Adrenal gland (tissue), 12 donors: Measurements from ENCODE around the gene AHDC1. TPM values are rescaled to one million over a fixed set of nuclear protein-coding genes. Genes with fewer than 3 reads are reported as not detected.

ENCODE experiments used
- DNase-seq, 7 donors: peaks; one replicate each; pipeline ENCODE4 v3.0.0-alpha.2; 2019 to 2020
- H3K27ac ChIP-seq, 5 donors: fragments of 200-600 bp; sonication (generic) in 4 of 5; 1 replicate in 3 of 5; 2 replicates in 2 of 5; pipeline versions ENCODE4 v1.5.1 to v1.8.0; 2016 to 2020; ENCODE audit warnings: mild to moderate bottlenecking in 1 of 5
- H3K27me3 ChIP-seq: fragments of 200-600 bp; 2 replicates; pipeline ENCODE4 v1.8.0; 2021
- H3K36me3 ChIP-seq, 2 donors: fragments of 200-600 bp; replicated peaks in 1 of 2; 1 replicate in 1 of 2; 2 replicates in 1 of 2; pipeline versions ENCODE4 v1.5.1 to v1.8.0; 2018 to 2022
- H3K4me1 ChIP-seq, 2 donors: fragments of 200-600 bp; replicated peaks in 1 of 2; 1 replicate in 1 of 2; 2 replicates in 1 of 2; pipeline versions ENCODE4 v1.5.1 to v1.8.0; 2018 to 2021
- H3K4me3 ChIP-seq, 4 donors: fragments of 200-600 bp; sonication (generic) in 3 of 4; one replicate each; pipeline ENCODE4 v1.5.1; 2016 to 2018
- H3K9me3 ChIP-seq, 3 donors: fragments of 200-600 bp; sonication (generic) in 1 of 3; replicated peaks in 1 of 3; 1 replicate in 2 of 3; 2 replicates in 1 of 3; pipeline versions ENCODE4 v1.5.1 to v1.8.0; 2016 to 2021
- POLR2A ChIP-seq, 2 donors: fragments of 450-650 bp; IDR thresholded peaks; one replicate each; pipeline ENCODE4 v1.6.1; 2017; ENCODE audit warnings: antibody characterized with exemption in 2 of 2, mild to moderate bottlenecking in 2 of 2, moderate library complexity in 1 of 2
- WGBS, 4 donors: extraction: QIAGEN DNeasy Blood & Tissue Kit in 2 of 4; methylation state at CpG; one replicate each; pipeline versions ENCODE4 v1.1.5 to v1.1.7; 2013 to 2017; 5-methylcytosine and 5-hydroxymethylcytosine counted together
- intact Hi-C, 2 donors: fragments of 100-400 bp; cut with DNase I; formaldehyde crosslinking; loops; one replicate each; pipeline versions ENCODE4 v1.14.1 to v1.15.0; 2022 to 2023
- polyA plus RNA-seq, 3 donors: library from polyadenylated mRNA; stranded (reverse); fragments of 200-250 nt in 2 of 3; fragments of 350-450 nt in 1 of 3; fragmentation: Illumina TruSeq in 1 of 3; extraction: RNeasy Lipid Tissue Mini Kit (QIAGEN cat#74804) in 1 of 3; gene quantifications; one replicate each; pipeline ENCODE4 v1.2.3, GENCODE V29; 2013 to 2014
- total RNA-seq, 9 donors: library from RNA; depleted of rRNA in 4 of 9; stranded (reverse); fragments of >200 nt in 4 of 9; fragments of 120-200 nt in 1 of 9; fragmentation: NEBNext Ultra II Directional in 1 of 9; extraction: Animal tissue kit (Norgen Biotek cat#: 25700) in 1 of 9; gene quantifications; one replicate each; pipeline versions ENCODE4 v1.1.0 to v1.2.4, GENCODE V29; 2013 to 2023
- TF ChIP-seq, protein P1 (sequence below), 6 experiments: fragments of 450-650 bp in 4 of 6; fragments of 200-600 bp in 2 of 6; sonication (generic) in 1 of 6; IDR thresholded peaks; 1 replicate in 5 of 6; 2 replicates in 1 of 6; pipeline versions ENCODE4 v1.5.1 to v1.8.0; 2016 to 2021; ENCODE audit warnings: antibody characterized with exemption in 6 of 6, mild to moderate bottlenecking in 2 of 6, moderate library complexity in 1 of 6
- donor health status: healthy with polysubstance abuse.
- donor health status: Bipolar disorder and iron deficiency.
- donor health status: DM: yes; HTN: yes; CAD: no.
- donor health status: DM: no; HTN: no; CAD: no.
- donor health status: DM: no; HTN: no; CAD: no.
- donor health status: DM: yes; HTN: yes; CAD: no.

The AHDC1 gene
- total and polyA plus RNA-seq, 12 donors: 10.4 to 111 (median 61.3) TPM

- Histone ChIP-seq H3K36me3 (no peaks in the 10 kb centered on the region), H3K4me3 (no peak overlapping the region), H3K27me3 (no peaks in the 10 kb centered on the region), H3K27ac (no peak overlapping the region), H3K9me3 (no peaks in the 10 kb centered on the region), H3K4me1 (no peaks in the 10 kb centered on the region)
- DNase-seq: peak in 5 of 7 donors; percentile 51 to 74 (median 69)
- WGBS, 4 donors: 41 to 47% (median 43%) methylated on average over 7 to 16 of the region's 16 CpGs
- TF ChIP-seq, protein P1, sequence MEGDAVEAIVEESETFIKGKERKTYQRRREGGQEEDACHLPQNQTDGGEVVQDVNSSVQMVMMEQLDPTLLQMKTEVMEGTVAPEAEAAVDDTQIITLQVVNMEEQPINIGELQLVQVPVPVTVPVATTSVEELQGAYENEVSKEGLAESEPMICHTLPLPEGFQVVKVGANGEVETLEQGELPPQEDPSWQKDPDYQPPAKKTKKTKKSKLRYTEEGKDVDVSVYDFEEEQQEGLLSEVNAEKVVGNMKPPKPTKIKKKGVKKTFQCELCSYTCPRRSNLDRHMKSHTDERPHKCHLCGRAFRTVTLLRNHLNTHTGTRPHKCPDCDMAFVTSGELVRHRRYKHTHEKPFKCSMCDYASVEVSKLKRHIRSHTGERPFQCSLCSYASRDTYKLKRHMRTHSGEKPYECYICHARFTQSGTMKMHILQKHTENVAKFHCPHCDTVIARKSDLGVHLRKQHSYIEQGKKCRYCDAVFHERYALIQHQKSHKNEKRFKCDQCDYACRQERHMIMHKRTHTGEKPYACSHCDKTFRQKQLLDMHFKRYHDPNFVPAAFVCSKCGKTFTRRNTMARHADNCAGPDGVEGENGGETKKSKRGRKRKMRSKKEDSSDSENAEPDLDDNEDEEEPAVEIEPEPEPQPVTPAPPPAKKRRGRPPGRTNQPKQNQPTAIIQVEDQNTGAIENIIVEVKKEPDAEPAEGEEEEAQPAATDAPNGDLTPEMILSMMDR (IDR thresholded peaks at IDR 0.05): no peak
- no peak for TF ChIP-seq POLR2A (IDR thresholded peaks at IDR 0.05)
- intact Hi-C loops: loop anchor here (10.0 kb wide), 1 partner anchor 309 kb away; no protein-coding TSS in a partner anchor
Observed at GRCh38 chr1:27614043-27614624, 10.2 kb upstream of the AHDC1 start.

GRCh38 chr1:27612718-27613117 is 8.8 kb upstream of the AHDC1 start:
- no peaks in the 10 kb centered on the region for H3K36me3 ChIP-seq
- no peak overlapping the region for H3K27ac ChIP-seq
- H3K4me3 ChIP-seq: no peak overlapping the region
- no peaks in the 10 kb centered on the region for H3K4me1 ChIP-seq
- TF ChIP-seq POLR2A (IDR thresholded peaks at IDR 0.05): no peak
- TF ChIP-seq, protein P1 (IDR thresholded peaks at IDR 0.05): no peak
- no peaks in the 10 kb centered on the region for H3K27me3 ChIP-seq
- intact Hi-C loops: loop anchor here (10.0 kb wide), 1 partner anchor 308 kb away; no protein-coding TSS in a partner anchor
- DNase-seq: no peak
- 85 to 97% (median 94%) methylated on average over 5 to 12 of the region's 12 CpGs for WGBS, 4 donors
- no peaks in the 10 kb centered on the region for H3K9me3 ChIP-seq

DNA sequence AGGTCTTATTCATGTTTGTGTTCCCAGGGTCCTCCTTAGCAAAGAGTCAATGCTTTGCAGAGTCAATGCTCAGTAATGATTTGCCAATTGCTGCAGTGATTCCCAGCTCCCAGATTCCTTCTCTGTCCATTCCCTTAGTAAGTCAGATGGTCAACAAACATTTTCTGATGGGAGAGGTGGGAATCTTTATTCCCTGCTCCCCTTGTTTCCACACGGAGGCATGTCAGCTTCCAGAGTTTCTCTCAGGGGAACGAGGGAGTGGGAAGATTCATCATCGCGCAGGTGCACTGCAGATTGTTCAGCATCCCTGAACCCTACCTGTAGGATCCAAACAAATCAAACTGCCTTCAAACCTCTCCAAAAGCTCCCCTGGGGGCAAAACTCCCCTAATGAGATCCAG is 7.5 kb upstream of the AHDC1 start:
- H3K4me1 ChIP-seq: no peaks in the 10 kb centered on the region
- DNase-seq: no peak
- no peak overlapping the region for H3K4me3 ChIP-seq
- 79 to 88% (median 80%) methylated on average over 4 of the region's 4 CpGs for WGBS, 4 donors
- intact Hi-C loops: loop anchor here (10.0 kb wide), 1 partner anchor 307 kb away; no protein-coding TSS in a partner anchor
- no peaks in the 10 kb centered on the region for H3K27me3 ChIP-seq
- H3K36me3 ChIP-seq: no peaks in the 10 kb centered on the region
- H3K9me3 ChIP-seq: no peaks in the 10 kb centered on the region
- TF ChIP-seq POLR2A (IDR thresholded peaks at IDR 0.05): no peak
- TF ChIP-seq, protein P1 (IDR thresholded peaks at IDR 0.05): no peak
- no peak overlapping the region for H3K27ac ChIP-seq

- H3K9me3 ChIP-seq: no peaks in the 10 kb centered on the region
- no peak overlapping the region for H3K4me3 ChIP-seq
- WGBS, 4 donors: 74 to 80% (median 76%) methylated on average over 12 of the region's 12 CpGs
- no peak overlapping the region for H3K27ac ChIP-seq
- no peaks in the 10 kb centered on the region for H3K27me3 ChIP-seq
- H3K4me1 ChIP-seq: peaks cover 0 to 1% of the 10 kb centered on the region in 2 donors
- no peak for DNase-seq
- intact Hi-C loops: loop anchor here (5.0 to 10.0 kb wide), 2 partner anchors 53 to 305 kb away; no protein-coding TSS in a partner anchor
- no peaks in the 10 kb centered on the region for H3K36me3 ChIP-seq
- TF ChIP-seq POLR2A (IDR thresholded peaks at IDR 0.05): no peak
- TF ChIP-seq, protein P1 (IDR thresholded peaks at IDR 0.05): no peak
Observed at GRCh38 chr1:27609618-27610240, 5.8 kb upstream of the AHDC1 start.
